ENCODE data around the gene DLGAP1. TPM values are rescaled to one million over a fixed set of nuclear protein-coding genes. Genes with fewer than 3 reads are reported as not detected.

DLGAP1 gene
- total RNA-seq, 1 experiment from 2014 or later = 27.5 TPM

DNA sequence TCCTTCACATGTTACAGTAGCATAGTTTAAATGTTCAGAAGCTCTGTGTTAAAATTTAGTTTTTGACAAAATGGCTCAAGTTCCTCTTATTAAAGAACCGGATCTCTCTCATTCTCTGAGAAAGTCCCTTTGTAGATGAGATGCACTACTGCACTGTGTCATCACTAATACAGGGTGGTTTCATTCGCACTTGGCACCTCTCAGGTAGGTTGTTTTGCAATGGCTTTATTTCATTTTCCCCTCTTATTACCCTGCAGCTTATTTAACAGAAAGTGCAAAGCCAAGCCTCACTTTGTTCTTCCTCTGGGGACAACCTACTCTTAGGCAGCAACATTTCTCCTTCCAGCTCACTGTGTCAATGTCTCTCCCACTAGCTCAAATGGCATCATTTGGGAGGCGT is 185.1 kb downstream of the DLGAP1 start:
- DNase-seq (ENCODE audit: low read depth, low spot score) = no peak
- in situ Hi-C loops (cut with HindIII; ENCODE audit: low pct_unique_long_range_greater_than_20kb, low sequenced_read_pairs) = no loop called here

DNA sequence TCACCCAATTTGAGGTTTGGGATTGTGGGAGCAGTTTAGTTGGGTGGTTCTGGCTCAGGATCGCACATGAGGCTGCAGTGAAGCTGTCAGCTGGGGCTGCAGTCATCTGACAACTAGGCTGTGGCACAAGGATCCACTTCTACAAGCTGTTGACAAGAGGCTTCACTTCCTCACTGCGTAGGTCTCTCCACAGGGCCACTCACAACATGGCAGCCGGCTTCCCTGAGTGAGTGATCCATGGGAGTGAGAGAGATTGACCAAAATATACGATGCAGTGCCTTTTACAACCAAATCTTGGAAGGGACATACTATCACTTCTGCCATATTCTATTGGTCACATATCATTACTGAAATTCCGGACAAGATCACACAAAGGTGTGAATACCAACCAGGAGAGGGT is 187.5 kb downstream of the DLGAP1 start:
- in situ Hi-C loops (cut with HindIII; ENCODE audit: low pct_unique_long_range_greater_than_20kb, low sequenced_read_pairs) = no loop called here
- DNase-seq (ENCODE audit: low read depth, low spot score) = no peak

DNA sequence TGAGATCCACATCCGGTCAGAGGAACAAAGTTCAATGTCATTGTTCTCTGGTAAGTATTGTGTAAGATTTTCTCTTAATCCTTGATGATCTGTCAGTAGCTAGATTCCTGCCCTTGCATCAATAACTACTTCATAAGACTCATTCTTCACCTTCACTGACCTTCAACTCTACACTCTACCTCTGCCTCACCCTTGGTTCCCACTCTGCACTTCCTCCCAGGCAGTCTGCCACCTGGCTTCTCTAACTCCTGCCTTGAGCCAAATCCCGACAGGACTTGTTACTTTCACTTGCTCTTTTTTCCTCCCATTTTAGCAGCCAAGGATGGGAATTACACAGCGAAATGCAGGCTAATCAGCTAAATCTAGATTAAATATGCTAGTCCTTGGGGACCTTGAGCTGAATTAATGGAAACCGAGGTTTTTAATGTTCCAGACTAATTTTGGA is 190.7 kb downstream of the DLGAP1 start:
- in situ Hi-C loops (cut with HindIII; ENCODE audit: low pct_unique_long_range_greater_than_20kb, low sequenced_read_pairs) = no loop called here
- DNase-seq (ENCODE audit: low read depth, low spot score) = no peak

DNA sequence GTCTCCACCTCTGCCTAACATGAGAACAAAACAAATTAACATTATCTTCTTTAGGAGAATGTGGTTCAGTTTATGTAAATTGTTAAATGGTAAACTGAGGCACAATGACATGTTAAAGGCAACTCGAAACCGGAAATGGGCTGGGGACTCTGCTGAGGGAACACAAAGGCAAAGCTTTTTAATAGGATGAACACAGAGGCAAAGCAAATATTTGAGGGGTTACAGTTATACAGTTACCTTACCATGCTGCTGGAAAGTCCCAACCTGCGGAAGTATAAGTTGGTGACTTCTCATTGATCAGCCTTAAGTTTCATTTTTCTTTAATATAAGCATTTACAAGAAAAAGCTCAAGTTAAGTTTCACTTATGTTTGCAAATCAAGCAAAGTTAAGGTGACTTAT is 195.0 kb downstream of the DLGAP1 start:
- in situ Hi-C loops (cut with HindIII; ENCODE audit: low pct_unique_long_range_greater_than_20kb, low sequenced_read_pairs) = no loop called here
- DNase-seq (ENCODE audit: low read depth, low spot score) = no peak

DNA sequence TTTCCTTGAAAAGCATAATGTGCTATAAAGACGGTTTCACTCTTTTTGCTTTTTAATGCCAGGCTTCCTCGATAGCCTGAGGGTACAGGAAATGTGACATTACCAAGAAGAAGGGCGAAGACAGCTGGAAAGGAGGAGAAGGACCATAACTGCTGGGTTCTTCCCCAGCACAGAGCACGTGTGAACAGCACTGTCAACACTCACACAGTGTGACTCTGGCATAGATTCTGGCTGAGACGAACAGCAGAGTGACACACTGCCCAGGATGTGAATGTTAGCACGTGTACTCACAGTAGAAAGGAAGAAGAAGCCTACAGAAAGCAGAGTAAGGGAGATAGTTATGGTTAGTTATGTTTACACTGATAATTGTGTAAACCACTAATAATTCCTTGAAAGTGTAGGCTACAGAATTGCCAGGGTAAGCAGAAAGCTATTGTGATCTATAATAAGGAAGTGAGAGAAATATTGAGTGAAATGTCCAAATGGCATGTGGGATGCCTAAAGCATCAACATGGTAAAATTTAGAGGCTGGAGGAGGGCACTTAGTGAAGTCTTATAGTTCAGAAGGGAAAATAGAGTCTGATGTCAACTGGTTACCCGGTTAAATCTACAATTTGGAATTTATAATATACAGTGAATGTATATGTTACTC is 198.2 kb downstream of the DLGAP1 start:
- in situ Hi-C loops (cut with HindIII; ENCODE audit: low pct_unique_long_range_greater_than_20kb, low sequenced_read_pairs) = no loop called here
- peak; percentile 65 for DNase-seq (ENCODE audit: low read depth, low spot score)

DNA sequence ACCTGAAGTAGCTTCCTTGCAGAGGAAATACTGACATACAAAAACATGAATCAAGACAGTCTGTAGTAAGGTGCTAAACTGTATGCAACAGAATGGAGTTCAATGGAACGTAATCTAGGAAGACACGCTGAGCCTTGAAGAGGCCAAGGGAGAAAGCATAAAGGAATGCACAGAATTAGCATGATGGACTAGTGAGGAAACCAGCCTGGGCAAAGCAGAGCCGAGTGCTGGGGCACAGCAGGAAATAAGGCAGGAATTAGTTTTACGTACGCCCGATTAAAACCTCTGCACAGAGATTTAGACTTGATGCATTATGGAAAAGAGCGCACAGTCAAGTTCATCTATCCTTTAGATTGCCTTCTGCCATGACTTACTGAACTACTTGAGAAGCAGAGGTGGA is 200.3 kb downstream of the DLGAP1 start:
- no peak for DNase-seq (ENCODE audit: low read depth, low spot score)
- in situ Hi-C loops (cut with HindIII; ENCODE audit: low pct_unique_long_range_greater_than_20kb, low sequenced_read_pairs) = no loop called here

DNA sequence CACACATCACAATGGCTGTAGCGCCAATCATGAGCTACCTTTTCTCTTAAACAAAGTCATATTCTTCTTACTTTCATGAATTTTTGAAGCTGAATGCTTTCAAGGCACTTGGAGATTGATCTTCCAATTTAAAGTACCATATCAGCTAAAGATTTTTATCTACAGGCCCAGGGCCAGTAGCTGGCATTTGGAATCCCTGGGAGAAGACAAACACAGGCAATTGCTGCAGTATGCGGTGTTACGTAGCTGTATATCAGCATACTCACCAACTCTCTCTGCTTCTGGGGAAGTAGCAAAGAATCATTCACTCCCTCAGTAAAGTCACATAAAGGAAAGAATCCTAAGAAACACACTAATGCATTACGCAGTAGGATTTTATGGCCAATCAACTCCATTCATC is 202.3 kb downstream of the DLGAP1 start:
- no peak for DNase-seq (ENCODE audit: low read depth, low spot score)
- in situ Hi-C loops (cut with HindIII; ENCODE audit: low pct_unique_long_range_greater_than_20kb, low sequenced_read_pairs) = no loop called here

DNA sequence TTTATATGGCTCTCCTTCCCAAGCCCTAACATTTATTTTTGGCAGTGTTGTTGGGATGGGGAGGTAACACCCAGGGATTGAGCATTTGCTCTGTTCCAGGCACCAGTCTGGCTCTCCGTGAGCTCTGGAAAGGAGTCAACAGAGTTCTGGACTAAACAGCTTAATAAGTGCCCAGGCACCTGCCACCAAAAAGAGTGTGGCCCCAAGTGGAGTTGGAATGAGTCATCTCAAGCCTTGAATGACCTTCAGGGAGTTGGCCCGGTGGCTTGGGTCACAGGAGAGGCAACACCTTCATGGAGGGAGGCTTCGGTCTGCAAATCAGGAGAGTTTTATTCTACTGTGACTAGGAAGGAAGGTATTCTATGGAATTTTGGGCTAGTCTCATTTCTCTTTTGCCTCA is 203.2 kb downstream of the DLGAP1 start:
- in situ Hi-C loops (cut with HindIII; ENCODE audit: low pct_unique_long_range_greater_than_20kb, low sequenced_read_pairs) = no loop called here
- DNase-seq (ENCODE audit: low read depth, low spot score) = no peak

DNA sequence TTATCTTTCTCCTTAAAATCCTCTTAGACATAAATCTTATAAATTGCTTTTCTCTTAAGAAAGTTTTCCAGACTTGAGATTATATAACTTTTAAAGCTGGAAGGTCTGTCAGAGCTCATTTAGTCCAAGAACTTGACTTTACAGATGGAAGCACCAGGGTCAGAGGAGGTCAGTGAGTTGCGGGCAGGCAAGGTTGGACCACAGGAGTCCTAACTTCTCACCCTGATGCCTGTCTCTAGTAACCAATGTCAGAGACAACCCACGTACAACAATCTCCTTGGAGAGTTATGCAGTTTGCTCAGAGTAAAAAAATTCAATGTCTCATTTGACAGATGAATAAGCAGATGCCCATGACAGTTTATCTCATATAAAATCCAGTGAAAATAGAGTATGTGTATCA is 203.9 kb downstream of the DLGAP1 start:
- in situ Hi-C loops (cut with HindIII; ENCODE audit: low pct_unique_long_range_greater_than_20kb, low sequenced_read_pairs) = no loop called here

DNA sequence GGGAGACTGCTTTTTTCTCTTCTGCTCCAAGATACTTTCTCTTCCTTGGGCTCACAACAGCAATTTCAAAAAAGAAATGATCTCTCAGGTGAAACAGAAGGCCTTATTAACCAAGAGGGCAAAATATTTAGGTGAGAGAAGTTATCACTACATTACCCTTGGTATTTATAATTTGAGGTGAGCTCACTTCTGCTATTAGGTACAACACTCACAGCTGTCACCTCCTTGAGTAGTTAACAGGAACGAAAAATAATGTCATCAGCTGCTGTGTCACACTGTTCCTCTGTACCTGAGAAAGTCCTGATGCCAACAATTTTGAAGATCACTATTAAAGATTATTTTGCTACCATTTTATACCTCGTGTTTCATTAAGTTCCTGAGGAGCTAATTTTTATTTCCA is 205.0 kb downstream of the DLGAP1 start:
- in situ Hi-C loops (cut with HindIII; ENCODE audit: low pct_unique_long_range_greater_than_20kb, low sequenced_read_pairs) = no loop called here
- DNase-seq (ENCODE audit: low read depth, low spot score) = no peak

More for the DNA sequence above, 203.9 kb downstream of the DLGAP1 start:
- DNase-seq (ENCODE audit: low read depth, low spot score) = no peak

DNA sequence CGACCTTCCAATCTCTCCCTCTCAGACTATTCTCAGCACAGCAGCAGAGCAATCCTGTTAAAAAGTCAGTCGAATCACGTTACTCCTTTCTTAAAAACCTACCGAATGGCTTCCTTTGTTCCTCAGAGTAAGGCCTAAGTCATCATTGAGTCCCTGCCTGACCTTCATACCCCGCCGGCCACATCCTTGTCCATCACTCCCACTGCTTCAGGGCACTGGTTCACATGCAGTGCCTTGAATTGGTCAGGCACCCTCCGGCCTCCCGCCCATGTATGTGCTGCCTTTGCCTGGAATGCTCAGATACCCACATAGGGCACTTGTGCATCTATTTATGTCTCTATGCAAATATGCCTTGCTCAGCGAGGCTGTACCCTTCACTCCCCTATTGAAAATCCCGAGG is 206.4 kb downstream of the DLGAP1 start:
- in situ Hi-C loops (cut with HindIII; ENCODE audit: low pct_unique_long_range_greater_than_20kb, low sequenced_read_pairs) = no loop called here
- DNase-seq (ENCODE audit: low read depth, low spot score) = peak; percentile 87

DNA sequence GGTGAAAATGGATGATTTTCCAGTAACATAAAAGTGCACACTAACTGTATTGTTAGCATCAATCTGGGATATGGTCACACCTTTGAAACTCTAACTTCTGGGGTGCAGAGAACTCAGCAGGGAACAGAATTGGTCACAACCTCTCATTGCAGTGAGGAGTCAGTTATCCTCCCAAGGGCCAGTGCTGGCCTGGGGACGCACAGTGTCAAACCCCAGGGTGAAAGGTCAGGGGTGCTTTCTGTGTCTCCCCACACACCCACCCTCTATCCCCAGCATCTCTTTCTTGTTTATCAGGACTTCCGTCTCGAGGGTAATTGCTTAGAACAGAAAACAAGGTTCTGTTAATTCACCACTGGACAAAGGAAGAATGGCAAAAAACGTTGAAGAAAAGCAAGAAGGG is 208.7 kb downstream of the DLGAP1 start:
- no peak for DNase-seq (ENCODE audit: low read depth, low spot score)
- in situ Hi-C loops (cut with HindIII; ENCODE audit: low pct_unique_long_range_greater_than_20kb, low sequenced_read_pairs) = no loop called here

DNA sequence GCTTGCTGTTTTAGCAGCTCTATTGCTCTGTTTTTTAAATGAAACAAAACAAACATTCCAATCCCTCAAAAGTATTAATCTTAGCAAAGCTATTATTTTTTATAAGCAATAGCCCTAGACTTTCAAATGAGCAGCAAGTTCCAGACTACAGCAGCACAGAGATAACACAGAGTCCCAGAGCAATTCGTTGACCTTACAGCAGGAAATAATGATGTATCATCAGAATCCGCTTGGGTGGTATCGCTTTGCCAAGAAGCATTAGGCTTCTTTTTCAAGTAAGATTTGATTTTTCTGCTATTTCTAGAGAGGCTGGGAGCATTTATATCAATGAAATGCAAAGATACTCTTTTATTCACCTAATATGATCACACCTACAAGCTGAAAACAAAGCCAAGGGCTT is 209.7 kb downstream of the DLGAP1 start:
- in situ Hi-C loops (cut with HindIII; ENCODE audit: low pct_unique_long_range_greater_than_20kb, low sequenced_read_pairs) = no loop called here
- DNase-seq (ENCODE audit: low read depth, low spot score) = no peak

DNA sequence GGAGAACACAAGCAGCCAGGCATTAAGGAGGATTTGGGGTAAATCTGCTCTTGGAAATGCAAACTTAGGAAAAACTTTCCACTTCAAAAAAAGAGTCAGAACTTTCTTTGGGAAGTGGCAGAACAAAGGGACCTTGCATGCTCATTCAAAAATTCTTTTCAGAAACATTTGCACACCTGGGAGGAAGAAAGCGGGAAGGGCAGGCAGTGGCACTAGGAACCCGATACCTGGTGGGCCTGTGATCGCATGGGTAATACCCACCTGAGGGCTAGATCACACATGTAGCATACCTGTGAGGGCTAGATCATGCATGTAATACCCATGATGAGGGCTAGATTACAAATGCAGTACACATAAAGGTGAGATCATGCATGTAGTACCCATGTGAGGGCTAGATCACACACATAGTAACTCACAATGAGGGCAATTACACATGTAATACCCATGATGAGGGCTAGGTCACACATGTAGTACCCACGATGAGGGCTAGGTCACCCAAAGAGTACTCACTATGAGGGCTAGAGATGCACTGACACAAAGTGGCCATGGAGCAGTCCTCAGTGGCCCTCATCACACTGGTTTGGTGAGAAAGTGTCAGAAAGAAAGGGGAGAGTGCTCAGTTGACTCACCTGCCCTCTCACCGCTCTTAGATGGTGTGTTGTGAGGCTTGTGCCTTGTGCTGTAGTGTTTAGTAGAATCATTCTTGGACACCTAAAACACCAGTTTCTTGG is 212.5 kb downstream of the DLGAP1 start:
- no peak for DNase-seq (ENCODE audit: low read depth, low spot score)
- in situ Hi-C loops (cut with HindIII; ENCODE audit: low pct_unique_long_range_greater_than_20kb, low sequenced_read_pairs) = no loop called here

DNA sequence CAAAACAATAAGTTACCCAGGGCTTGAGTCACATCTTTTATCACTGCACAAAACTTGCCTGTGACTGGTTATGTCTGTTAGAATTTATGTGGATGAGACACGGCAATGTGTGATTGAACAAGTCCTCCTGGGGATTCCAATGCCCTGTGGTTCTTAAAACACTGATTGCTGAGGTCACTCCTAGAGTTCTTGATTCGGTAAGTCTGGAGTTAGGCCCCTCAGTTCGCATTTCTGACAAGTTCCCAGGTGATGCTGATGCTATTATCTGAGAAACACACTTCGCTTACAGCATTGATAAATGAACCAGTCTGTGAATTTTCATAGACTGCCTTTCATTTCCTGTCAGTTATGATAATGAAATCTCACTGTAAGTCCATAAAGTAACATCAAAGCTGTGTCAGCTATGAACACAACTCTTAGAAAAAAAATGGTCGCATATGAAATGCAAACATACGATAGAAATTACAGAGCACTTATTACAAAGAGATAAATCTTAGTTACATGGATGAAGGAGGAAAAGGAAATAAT is 214.0 kb downstream of the DLGAP1 start:
- in situ Hi-C loops (cut with HindIII; ENCODE audit: low pct_unique_long_range_greater_than_20kb, low sequenced_read_pairs) = no loop called here
- DNase-seq (ENCODE audit: low read depth, low spot score) = no peak

DNA sequence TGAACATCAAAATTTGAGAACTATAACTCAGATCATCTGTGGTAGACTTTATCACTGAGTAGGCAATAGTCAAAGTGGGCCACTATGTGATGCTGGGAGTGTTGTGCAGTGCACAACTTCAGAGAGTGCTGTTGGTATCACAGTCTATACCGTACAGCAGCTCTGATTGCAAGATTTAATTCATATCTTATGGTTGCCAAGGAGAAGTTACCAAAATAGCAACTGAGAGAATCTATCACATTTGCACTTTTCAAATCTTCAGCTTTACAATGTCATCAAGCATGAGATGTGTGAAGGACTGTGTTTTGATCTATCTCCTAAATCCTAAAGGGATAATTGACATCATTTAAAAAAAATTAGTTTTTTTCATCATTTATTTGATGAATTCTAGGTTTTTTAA is 216.1 kb downstream of the DLGAP1 start:
- in situ Hi-C loops (cut with HindIII; ENCODE audit: low pct_unique_long_range_greater_than_20kb, low sequenced_read_pairs) = no loop called here
- no peak for DNase-seq (ENCODE audit: low read depth, low spot score)

DNA sequence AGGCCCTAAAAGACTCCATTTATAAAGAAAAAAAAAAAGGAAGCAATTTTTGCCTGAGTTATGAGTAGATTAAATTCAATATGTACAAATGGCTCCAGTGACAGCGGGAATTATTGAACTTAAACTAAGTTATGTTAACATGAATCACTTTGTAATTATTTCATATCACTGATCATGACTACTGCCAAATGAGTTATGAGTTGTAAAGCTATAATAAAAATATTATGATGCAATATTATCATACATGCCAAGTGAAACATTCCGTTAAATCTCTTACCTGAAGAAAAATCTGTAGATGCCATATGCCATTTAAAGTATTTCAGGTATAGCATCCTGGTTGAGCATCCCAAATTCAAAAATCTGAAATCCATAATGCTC is 217.5 kb downstream of the DLGAP1 start:
- in situ Hi-C loops (cut with HindIII; ENCODE audit: low pct_unique_long_range_greater_than_20kb, low sequenced_read_pairs) = no loop called here
- no peak for DNase-seq (ENCODE audit: low read depth, low spot score)

DNA sequence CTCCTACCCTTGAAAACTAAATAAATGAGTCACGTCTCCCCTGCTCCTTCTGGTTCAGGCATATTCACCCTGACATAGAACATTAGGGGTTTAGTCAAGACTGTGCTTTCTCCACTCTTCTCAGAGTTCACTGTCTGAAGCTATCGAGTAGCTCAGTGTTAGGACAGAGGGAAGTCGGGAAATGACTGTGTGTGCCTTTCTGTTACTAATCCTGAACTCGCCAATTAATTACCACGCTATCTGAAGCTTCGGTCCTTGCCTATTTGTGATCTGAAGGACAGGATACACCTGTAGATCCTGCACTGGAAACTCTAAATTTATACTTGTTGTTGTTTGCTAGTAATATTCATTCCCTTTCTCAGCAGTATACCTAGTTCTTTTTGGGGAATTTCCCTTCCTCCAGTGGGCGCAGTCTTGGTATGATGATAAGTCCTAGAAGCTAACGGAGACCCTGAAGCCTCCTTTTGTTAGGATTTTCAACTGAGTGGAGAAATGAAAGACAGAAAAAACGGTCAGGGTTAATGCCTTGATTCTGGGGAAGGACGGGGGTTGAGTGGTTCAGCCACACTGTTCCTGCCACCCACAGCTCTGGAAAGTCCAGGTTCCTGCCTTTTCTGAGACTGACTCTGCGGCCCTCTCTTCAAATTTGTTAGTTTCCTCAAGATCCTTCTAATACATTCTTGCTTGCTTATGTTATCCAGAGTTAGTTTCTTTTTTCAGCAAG is 218.0 kb downstream of the DLGAP1 start:
- in situ Hi-C loops (cut with HindIII; ENCODE audit: low pct_unique_long_range_greater_than_20kb, low sequenced_read_pairs) = no loop called here

DNA sequence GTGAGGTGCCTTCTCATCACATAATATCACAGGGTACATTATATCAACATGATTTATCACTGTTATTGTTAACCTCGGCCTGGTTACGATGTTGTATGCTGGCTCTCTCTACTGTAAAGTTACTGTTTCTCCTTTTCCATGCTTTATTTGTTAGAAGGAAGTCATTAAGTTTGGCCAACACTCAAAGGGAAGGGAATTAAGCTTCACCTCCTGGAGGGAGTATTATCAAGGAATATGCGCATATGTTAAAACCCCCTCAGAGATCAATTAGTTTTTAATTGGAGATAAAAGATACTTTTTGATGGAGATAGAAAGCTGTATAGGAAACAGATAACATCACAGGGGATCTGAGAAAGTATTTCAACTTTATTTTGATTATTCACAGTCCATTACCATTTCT is 221.6 kb downstream of the DLGAP1 start:
- no peak for DNase-seq (ENCODE audit: low read depth, low spot score)
- in situ Hi-C loops (cut with HindIII; ENCODE audit: low pct_unique_long_range_greater_than_20kb, low sequenced_read_pairs) = no loop called here

More for the DNA sequence above, 218.0 kb downstream of the DLGAP1 start:
- DNase-seq (ENCODE audit: low read depth, low spot score) = no peak

All from SK-MEL-5 (cell line).